A673 (cell line): ENCODE results near the gene CEP164.

Source experiments
- CTCF ChIP-seq: fragments of 300-800, 200-600 bp; sonication (generic); conservative IDR thresholded peaks from 2 replicates; pipeline ENCODE4 v1.5.1; 2017; ENCODE audit warnings: low read depth, mild to moderate bottlenecking, antibody characterized with exemption, low read length, moderate library complexity, mixed read lengths
- EZH2 ChIP-seq: fragments of 200-600 bp; sonication (generic); IDR thresholded peaks from 2 replicates; pipeline ENCODE4 v1.6.1; 2017; ENCODE audit warnings: borderline replicate concordance, low read depth, mild to moderate bottlenecking, mixed read lengths, antibody characterized with exemption, low read length; ENCODE audit not compliant: poor library complexity, severe bottlenecking

DNA sequence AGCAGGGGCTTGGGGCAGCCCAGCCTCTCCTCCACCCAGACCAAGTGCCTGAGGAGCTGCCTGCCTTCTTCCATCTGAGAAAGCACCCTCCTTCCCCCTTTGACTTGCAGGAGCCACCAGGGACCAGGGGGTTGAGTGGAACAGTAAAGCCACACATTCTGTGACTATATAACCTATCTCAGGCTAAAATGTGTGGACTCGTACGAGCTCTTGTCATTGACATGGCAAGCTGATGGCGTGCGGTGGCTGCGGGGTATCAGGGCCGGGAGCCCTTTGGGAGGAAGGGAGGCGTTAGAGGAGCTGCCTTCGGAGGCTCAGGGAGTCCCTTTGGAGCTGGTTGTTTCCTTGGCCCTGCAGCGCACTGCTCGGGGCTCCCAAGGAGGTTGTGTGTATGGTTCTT lies 84.5 kb downstream of the CEP164 start:
- TF ChIP-seq CTCF (no peak), EZH2 (no peak)
